GM19372 (cell line): ENCODE data around the gene PDE2A.
A peak's percentile ranks its signal among the peaks of the same experiment; 100 is the strongest.

Source experiments
- ATAC-seq: cut with Tn5 transposase; IDR thresholded peaks from one replicate; pipeline ENCODE4 v1.9.1; 2021; ENCODE audit warnings: mild to moderate bottlenecking, low read depth, moderate library complexity; ENCODE audit not compliant: unreplicated experiment

PDE2A gene

DNA sequence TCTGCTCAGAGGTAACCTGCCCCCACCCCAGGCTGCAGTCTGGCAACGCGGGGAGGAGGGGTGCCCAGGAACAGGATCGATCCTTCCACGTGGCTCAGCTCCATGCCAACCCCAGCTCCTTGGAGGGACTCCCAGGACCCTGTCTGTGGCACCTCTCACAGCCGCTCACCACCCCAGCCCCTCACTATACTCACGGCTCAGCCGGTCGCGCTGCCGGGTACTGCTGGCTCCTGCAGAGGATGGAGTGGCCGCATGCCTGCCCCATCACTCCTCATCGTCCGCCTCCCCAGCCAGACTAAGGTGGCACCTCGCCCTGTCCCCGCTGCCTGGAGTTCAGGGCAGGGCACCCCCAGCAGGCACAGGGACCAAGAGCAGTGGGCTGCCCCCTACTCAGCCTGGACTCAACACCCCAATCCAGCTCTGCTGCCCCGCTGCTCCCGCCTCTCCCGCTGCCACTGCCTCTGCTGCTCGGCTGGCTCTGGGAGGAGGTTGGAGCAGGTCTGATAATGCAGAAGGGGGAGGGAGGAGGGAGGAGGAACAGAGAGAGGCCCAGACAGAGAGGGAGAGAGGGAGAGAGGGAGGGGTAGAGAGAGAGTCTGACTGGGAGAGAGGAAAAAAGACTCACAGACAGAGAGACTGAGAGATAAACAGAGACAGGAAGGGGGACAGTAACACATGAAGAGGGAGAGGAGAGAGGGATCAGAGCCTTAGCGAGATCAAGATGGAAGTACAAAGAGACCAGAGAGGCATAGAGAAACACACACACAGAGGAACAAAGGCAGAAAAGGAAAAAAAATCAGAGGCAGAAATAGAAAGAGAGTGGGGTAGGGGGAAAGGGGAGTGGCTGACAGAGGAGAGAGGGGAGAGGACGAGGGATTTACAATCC is at the start of gene PDE2A:
TSS of gene PDE2A (minus strand) at position 480 of the 886 bp plus-strand sequence. CDS start at position 265, 215 bp downstream.
- no peak for ATAC-seq

DNA sequence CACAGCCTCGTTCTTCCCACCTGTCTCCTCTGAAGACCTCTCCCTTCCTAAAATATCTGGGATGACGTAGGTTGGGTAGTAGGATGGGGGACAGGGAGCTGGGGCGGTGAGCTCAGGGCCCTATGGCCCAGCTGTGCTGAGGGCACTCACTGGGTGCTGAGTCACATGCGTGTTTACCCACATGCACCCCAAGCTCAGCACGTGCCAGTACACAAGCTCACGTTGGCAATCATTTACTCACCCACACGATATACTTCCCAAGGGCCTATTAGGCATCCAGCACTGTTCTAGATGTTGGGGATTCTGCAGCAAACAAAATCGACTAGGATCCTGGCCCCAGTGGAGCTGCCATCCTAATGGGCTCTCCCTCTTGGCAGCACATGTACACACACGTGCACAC is 49.3 kb upstream of the PDE2A start:
- ATAC-seq, result no peak

DNA sequence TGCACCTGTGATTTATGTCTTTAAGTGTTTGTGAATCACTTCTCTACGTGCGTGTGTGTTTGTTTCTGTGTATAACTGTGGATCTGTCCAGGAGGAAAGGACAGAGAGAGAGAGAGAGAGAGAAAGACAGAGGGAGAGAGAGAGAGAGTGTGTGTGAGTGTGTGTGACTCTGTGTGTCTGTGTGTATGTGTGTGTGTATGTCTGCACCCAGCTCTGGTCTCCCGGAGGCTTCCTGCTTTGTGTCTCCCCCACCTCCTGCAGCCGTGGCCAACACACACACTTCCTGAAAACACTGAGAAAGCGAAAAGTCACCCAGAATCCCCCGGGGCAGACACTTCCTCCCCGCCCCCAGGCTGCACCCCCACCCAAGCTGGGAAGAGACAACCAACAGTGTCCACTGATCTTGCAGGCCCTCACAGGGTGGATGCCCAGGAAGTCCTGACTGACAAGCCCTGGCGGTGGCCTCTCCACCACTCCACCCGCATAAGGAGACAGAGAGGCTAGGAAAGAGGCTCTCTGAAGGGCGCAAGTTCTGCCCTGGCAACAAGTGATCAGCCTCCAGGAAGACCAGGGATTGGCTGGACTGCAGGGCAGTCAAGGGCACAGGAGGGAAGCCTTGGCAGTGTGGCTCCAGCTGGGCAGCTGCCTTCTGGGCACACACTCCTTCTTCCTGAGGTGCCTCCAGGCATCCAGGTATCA is 48.0 kb upstream of the PDE2A start:
- ATAC-seq, result peak; percentile 76

DNA sequence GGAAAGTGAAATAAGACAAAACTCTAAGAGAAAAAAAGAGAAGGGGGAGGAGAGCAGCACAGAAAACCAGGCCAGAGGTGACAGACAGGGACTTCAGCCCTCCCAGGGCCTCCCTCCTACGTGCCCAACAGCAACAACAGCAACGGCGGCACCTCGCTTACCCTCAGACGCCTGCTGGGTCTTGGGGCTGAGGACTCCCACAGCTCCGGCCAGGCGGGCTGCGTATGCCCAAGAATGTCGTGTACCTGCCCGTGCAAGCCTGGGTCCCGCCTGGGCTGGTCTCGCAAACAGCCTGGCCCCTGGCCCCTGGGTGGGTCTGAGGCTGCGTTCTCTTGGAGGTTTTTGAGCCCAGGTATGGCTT is 47.4 kb upstream of the PDE2A start:
- no peak for ATAC-seq

DNA sequence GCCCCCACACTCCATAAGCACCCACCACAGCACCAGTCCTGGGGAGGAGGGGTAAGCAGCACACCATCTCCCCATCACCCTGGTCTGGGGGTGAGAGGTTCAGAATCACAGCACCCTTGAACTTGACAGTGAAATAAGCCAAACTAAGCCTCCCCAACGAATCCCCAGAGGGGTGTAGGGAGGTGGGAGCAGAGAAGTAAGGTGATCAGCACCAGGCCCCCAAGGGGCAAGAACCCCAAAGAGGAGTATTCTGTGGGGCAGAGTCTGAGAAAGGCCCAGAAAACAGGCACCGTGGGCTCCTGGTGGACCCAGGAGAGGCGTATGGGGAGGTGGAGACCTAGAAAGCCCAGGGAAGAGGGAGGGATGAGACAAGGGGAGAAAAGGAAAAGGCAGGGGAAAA is 47.1 kb upstream of the PDE2A start:
- no peak for ATAC-seq

DNA sequence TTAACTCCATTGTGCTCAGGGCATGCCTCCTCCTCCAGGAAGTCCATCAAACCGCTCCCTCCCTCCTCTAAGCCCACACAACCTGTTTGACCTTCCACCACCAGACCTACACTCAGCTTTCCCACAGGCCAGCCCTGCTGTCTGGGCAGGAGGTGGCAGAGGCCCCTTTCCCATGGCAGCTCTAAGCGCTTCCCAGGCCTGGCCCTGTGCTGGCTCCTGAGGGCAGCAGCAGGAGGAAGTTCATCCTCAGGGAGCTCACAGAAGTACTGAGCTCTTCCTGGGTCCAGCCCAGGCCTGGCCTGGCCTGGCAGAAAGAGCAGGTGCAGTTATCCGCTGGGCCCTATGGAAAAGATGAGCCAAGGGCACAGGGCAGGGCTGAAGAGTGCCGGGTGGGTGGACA is 46.6 kb upstream of the PDE2A start:
- no peak for ATAC-seq

DNA sequence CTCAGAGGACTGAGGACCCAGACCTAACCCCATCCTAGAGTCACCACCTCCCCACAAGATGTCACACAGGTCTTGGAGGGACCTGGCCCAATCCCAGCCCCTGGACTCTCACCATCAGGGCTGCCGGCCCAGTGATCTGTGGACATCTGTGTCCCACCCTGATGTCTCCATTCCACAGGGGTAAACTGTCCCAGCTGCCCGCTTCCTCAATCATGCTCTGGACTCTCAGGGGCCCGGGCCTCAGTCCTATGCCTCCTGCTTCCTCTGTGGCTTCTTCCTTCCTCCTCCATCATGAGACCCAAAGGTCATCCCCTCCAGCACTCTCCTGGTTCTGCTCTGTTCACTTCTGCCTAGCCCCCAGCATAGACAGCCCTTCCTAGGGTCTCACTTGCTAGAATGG is 45.8 kb upstream of the PDE2A start:
- ATAC-seq, result no peak

DNA sequence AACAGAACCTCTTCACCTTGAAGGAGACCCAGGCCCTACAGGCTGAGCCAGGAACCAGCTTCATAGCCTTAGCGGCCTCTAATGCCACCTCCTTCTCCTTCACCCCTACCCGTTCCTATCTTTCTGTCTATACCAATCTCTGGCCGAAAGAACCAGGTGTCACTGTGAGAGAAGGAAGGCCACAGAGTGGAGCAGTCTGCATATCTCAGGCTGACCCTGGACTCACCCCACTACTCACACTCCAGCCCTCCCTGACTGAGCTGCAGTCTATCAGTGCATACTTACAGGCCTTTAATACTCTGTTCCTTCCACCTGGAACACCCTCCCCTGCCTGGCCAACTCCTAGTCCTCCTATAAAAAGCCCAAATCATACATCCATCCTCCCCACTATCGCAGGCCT is 45.3 kb upstream of the PDE2A start:
- no peak for ATAC-seq

DNA sequence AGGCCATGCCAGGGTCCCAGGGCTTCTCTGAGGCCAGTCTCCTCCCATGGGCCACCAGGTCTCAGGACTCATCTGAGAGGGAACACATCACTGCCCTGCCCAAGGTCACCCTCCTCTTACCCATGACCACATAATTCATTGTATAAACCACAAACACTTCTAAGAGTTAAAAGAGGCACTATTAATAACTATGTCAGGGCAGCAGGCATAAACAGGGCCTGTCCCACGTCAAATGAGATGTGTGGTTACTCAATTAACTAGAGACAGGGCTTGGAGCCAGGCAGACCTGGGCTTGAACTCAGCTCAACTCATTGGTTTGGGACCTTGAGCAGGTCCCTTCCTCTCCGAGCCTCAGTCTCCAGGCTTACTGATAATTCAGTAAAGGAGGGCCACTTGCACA is 44.9 kb upstream of the PDE2A start:
- ATAC-seq, result no peak

DNA sequence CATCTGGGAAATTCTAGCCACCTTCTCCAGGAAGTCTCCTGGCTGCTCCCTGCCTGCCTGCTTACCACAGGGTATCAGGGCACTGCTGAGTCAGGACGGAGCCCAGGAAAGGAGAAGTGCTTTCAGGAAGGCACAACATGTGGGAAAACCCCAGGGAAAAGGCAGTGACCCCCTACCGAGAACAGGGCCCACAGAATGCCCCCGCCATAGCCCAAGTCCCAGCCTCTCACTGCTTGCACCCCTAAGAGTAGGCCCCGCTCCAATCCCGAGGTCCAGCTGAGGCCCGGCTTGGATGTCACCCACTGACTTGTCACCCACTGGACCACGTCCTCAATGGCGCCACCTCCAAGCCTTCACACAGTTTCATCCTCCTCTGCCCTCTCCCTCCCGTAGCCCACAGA is 43.9 kb upstream of the PDE2A start:
- no peak for ATAC-seq

DNA sequence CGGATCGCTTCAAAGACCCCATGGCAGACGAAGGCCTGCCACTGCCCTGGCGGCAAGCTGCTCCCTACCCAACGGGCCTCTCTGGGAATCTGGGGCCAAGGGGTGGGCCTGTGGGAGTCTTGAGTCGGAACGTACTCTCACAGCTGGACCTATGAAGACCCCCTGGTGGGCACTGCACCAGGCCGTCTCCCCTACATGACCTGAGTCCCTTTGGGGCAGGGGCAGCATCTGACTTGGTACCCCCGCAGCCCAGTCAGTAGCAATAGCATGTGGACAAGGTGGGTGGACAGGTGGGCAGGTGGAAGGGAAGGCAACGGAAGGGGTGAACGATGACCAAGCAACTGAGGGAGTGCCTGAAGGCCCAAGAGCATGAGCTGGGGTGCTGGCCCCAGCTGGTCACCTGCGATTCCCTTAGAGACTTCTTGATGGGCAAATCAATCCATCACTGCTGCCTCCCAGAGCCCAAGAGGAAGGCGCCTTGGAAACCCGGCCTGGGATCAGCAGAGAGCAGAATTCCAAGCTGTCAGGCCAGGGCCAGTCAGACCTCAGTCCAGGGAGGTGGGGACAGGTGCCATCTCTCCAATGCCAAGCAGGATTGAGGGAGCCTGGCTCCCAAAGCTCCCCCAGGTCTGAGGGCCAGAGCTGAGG is 42.7 kb upstream of the PDE2A start:
- ATAC-seq, result no peak

DNA sequence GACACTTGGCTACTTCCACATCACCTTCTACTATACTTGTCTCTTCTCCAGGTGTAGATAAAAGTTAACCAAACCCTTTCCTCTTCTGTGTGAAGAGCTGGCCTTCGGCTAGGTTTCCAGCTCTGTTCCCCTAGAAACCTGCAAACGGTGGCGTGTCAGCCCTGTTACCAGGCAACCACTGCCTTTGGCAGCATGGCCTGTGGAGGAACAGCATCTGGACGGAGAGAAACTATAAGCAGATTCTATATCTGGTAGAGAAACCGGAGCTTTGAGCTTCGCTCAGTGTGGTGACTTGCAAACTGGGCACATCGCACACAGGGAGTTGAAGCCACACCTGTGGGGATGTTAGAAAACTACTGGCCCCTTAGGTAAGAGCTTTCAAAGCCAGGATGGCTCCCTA is 42.1 kb upstream of the PDE2A start:
- ATAC-seq, result no peak

DNA sequence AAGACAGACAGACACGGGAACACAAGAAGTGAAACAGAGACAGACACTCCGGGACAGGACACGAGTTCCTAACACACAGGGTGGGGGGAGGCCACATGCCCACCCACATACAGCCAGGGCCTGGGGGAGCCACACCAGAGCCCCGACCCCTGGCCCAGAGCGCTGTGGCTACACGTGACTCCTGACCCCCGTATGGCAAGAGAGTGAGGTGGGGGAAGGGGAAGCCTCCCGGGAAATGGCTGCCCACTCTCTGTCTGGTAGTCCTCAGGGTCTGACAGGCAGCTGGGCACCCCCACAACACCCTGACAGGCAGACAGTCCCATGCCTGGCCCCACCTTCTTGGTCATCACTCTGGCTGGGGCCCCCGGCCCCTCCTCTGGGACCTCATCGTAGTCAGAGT is 38.6 kb upstream of the PDE2A start:
- no peak for ATAC-seq

DNA sequence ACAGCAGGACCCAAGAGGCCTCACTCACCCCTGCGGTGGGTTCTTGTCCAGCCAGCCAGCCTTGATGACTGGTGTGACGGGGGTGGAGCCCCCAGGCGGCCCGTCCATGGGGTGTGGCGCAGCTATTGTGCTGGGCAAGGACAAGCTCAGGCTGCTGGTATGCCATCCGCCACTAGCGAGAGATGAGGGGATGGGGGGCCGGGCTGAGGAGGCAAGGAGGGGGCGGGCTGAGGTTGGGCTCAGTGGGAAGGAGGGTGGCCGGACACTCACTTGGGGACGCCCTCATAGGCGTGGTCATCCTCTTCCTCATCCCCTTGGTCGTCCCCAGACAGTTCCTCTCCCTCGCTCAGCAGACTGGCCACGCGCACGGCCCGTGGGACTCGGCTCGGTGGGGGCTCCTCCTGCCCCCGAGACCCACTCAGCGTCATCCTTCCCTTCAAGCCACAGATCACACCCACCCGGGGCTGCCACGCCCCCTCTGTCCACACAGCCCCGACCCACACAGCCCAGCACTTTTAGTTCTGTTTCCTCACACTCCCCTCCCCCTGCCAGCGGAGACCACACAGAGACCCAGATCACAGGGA is 38.0 kb upstream of the PDE2A start:
- no peak for ATAC-seq

DNA sequence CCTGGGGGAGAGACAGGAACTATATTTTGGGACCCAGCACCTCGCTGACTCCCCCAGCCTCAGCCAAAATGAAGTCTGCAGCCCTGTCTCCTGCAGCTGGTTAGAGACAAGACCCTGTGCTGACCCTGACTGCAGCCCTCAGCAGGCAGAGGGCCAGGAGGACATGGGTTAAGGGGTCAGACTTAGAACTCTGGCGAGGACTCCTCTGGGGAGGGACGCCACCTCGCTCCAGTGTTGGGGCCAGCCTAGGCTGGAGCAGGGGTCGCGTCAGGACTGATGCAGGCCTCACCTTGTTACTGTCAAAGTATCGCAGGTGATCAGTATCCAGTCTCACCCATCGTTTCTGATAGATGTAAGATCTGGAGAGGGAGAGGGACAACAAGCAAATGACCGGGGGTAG is 36.9 kb upstream of the PDE2A start:
- no peak for ATAC-seq

DNA sequence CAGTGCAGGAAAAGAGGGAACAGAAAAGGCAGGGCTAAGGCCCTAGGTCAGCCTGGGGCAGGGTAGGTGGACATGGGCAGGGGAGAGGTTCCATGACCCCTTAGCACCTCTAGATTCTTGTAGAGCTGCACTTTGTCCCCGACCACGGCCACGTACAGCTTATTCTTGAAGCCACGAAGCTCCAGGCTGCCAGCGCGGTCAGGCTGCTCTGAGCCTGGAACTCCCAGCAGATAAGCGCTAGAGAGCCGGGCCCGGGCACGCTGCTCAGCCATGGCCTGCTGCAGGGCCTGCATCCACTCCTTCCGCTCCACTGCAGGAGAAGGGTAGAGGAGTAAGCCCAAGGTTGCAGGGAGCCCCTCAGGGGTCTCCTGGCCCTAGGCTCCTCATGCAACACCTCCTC is 36.1 kb upstream of the PDE2A start:
- no peak for ATAC-seq

DNA sequence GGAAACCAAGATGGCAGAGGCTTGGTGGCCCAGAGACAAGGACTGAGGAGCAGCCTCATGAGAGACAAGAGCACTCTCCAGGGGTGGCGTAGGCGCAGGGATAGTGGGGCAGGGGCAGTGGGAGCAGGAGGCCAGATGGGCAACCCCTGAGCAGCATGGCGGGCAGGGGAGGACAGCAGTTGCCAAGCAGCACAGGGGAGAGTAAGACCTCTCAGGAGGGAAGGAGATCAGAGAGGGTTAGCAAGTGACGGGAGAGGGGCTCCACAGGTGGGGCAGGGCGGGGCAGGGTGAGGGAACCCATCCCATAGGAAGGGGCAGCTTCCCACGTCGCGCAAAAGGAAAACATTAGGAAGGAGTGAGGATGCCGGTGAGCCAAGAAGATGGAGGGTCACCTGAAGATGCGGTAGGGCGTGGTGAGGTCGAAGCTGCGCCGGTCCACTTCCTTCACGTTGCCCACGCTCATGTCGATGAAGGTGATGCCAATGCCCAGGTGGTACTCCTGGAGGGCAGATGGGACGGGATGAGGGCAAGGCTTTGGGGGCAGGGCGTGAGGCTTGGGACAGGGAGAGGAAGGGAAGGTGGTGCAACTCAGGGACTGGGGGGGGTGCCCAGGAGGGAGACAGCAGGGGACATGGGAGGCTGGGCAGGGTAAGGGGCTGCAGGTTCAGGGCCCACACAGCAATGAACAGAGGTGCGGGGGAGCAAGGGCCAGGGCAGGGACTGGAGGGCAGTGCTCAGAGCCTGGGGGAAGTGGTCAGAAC is 35.4 kb upstream of the PDE2A start:
- no peak for ATAC-seq

DNA sequence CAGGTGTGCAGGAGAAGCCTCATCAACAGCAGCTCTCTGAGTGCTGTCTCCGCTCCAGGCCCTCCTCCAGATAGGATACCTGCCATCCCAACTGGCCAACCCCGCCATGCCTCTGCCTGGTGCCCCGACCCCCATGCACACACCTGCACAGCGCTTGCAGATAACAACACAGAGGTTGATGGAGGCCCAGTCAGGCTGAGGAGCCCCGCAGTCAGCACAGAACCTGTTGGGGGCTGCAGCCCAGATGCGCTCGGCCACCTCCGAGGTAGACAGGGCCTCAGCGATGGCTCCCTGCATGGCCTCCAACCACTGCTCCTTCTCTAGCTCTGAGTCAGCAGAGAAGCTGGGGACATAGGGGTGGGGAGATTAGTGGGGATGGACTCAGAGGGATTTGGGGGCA is 32.8 kb upstream of the PDE2A start:
- no peak for ATAC-seq

DNA sequence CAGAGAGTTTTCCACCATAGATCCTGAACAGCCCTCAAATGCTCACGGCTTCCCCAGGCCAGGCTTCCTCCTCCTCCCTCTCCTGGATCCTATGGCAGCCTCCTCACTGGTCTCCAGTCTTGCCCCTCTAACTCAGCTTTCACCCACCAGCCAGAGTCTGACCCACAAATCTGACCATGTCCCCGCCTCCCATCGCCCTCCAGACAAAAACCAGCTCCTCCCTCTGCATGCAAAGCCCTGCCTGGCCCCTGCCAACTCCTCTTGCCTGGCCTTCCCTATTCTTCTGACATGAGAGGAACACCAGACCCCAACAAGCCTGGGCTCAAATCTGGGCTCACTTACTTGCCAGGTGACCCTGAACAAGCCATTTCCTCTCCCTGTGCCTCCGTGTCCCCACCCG is 32.4 kb upstream of the PDE2A start:
- ATAC-seq, result no peak
